Neural cell (in vitro differentiated cells): ENCODE measurements around the gene TRIM43. TPM values are rescaled to one million over a fixed set of nuclear protein-coding genes. Genes with fewer than 3 reads are reported as not detected.
"Not testable (repeated sequence)": the region's sequence is repeated elsewhere in the genome, so short reads cannot be mapped to it uniquely, and the experiment has no call there.

ENCODE experiments used
- H2AFZ ChIP-seq: fragments of 200-600, 300-800 bp; sonication (generic), shearing (Covaris generic); 2 replicates; pipeline ENCODE4 v1.6.0; 2014; ENCODE audit warnings: low read depth, mild to moderate bottlenecking, antibody characterized with exemption, low read length, moderate library complexity
- H3F3A ChIP-seq: fragments of 200-600 bp; shearing (Covaris generic); 2 replicates; pipeline ENCODE4 v1.6.1; 2016; ENCODE audit warnings: mild to moderate bottlenecking, moderate library complexity, mixed read lengths, antibody characterized with exemption, low read length; ENCODE audit not compliant: insufficient read depth, poor library complexity, severe bottlenecking
- H3K27ac ChIP-seq: fragments of 200-600, 300-800 bp; sonication (generic), shearing (Covaris generic); 2 replicates; pipeline ENCODE4 v1.5.1; 2014; ENCODE audit warnings: mild to moderate bottlenecking, low read length, moderate library complexity
- H3K27me3 ChIP-seq: fragments of 300-800, 200-600 bp; sonication (generic), shearing (Covaris generic); 2 replicates; pipeline ENCODE4 v1.6.0; 2014; ENCODE audit warnings: mild to moderate bottlenecking, low read depth, low read length, moderate library complexity; ENCODE audit not compliant: insufficient read depth
- H3K36me3 ChIP-seq: fragments of 300-800, 200-600 bp; sonication (generic), shearing (Covaris generic); 2 replicates; pipeline ENCODE4 v1.5.1; 2014; ENCODE audit warnings: mild to moderate bottlenecking, antibody characterized with exemption, low read length, moderate library complexity; ENCODE audit not compliant: insufficient read depth
- H3K4me2 ChIP-seq: fragments of 300-800, 200-600 bp; sonication (generic), shearing (Covaris generic); 2 replicates; pipeline ENCODE4 v1.6.0; 2014; ENCODE audit warnings: mild to moderate bottlenecking, low read length
- H3K4me3 ChIP-seq: fragments of 300-800, 200-600 bp; sonication (generic), shearing (Covaris generic); 2 replicates; pipeline ENCODE4 v1.5.1; 2014; ENCODE audit warnings: mild to moderate bottlenecking, low read length, moderate library complexity
- H3K79me2 ChIP-seq: fragments of 200-600 bp; shearing (Covaris generic); replicated peaks from 2 replicates; pipeline ENCODE4 v1.6.0; 2014; ENCODE audit warnings: mild to moderate bottlenecking, low read length, moderate library complexity; ENCODE audit not compliant: insufficient read depth
- H3K9ac ChIP-seq: fragments of 300-800, 200-600 bp; sonication (generic), shearing (Covaris generic); 2 replicates; pipeline ENCODE4 v1.6.1; 2016; ENCODE audit warnings: mild to moderate bottlenecking, low read length, mixed read lengths
- H3K9me2 ChIP-seq: fragments of 200-600 bp; shearing (Covaris generic); 2 replicates; pipeline ENCODE4 v1.6.1; 2016; ENCODE audit warnings: mild to moderate bottlenecking, low read length, mixed read lengths; ENCODE audit not compliant: insufficient read depth
- H3K9me3 ChIP-seq: fragments of 200-600, 300-800 bp; sonication (generic), shearing (Covaris generic); 2 replicates; pipeline ENCODE4 v1.6.1; 2016; ENCODE audit warnings: mild to moderate bottlenecking, mixed run types, low read length, moderate library complexity, mixed read lengths
- H4K20me1 ChIP-seq: fragments of 200-600 bp; shearing (Covaris generic); 2 replicates; pipeline ENCODE4 v1.6.1; 2016; ENCODE audit warnings: mild to moderate bottlenecking, mixed run types; ENCODE audit not compliant: insufficient read depth
- RAD21 ChIP-seq: fragments of 450-650 bp; conservative IDR thresholded peaks from 2 replicates; pipeline ENCODE4 v1.6.1; 2014; ENCODE audit warnings: antibody characterized with exemption, mild to moderate bottlenecking, moderate library complexity
- SMC3 ChIP-seq: fragments of 450-650 bp; conservative IDR thresholded peaks from 2 replicates; pipeline ENCODE4 v1.6.1; 2014; ENCODE audit warnings: antibody characterized with exemption, mild to moderate bottlenecking, moderate library complexity; ENCODE audit not compliant: poor library complexity
- TAF1 ChIP-seq: IDR thresholded peaks from 2 replicates; pipeline ENCODE4 v1.6.1; 2012; ENCODE audit warnings: low read depth
- polyA plus RNA-seq: library from polyadenylated mRNA; depleted of rRNA; stranded (reverse); fragments of >200 nt; gene quantifications from 2 replicates; pipeline ENCODE4 v1.2.3, GENCODE V29; 2014
- TF ChIP-seq, protein P1 (sequence below): IDR thresholded peaks from 2 replicates; pipeline ENCODE4 v1.6.1; 2012; ENCODE audit warnings: borderline replicate concordance
- TF ChIP-seq, protein P2 (sequence below): fragments of 450-650 bp; IDR thresholded peaks from 2 replicates; pipeline ENCODE4 v1.5.1; 2014; ENCODE audit warnings: antibody characterized with exemption, mild to moderate bottlenecking, moderate library complexity; ENCODE audit not compliant: poor library complexity, severe bottlenecking

Gene TRIM43
- polyA plus RNA-seq, 1 donor from 2014 or later = not detected

DNA sequence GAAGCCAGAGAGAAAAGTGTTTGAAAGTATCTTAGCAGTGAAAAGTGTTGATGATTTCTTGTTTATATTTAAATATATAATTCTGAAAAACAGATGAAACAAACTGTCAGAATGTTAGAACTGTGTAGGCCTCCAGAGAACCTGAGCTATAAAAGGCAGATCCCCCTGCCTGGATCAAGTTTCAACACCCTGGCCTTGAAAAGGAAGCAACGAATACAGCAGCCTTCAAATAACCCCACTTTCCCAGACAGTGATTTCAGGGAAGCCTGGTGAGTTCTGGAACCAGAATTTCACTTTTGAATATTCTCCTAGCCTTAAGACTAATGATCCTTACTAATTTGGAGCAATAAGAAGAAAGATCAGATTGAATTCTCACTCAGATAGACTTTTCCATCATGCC is 13.3 kb upstream of the TRIM43 start:
- TF ChIP-seq, protein P1, sequence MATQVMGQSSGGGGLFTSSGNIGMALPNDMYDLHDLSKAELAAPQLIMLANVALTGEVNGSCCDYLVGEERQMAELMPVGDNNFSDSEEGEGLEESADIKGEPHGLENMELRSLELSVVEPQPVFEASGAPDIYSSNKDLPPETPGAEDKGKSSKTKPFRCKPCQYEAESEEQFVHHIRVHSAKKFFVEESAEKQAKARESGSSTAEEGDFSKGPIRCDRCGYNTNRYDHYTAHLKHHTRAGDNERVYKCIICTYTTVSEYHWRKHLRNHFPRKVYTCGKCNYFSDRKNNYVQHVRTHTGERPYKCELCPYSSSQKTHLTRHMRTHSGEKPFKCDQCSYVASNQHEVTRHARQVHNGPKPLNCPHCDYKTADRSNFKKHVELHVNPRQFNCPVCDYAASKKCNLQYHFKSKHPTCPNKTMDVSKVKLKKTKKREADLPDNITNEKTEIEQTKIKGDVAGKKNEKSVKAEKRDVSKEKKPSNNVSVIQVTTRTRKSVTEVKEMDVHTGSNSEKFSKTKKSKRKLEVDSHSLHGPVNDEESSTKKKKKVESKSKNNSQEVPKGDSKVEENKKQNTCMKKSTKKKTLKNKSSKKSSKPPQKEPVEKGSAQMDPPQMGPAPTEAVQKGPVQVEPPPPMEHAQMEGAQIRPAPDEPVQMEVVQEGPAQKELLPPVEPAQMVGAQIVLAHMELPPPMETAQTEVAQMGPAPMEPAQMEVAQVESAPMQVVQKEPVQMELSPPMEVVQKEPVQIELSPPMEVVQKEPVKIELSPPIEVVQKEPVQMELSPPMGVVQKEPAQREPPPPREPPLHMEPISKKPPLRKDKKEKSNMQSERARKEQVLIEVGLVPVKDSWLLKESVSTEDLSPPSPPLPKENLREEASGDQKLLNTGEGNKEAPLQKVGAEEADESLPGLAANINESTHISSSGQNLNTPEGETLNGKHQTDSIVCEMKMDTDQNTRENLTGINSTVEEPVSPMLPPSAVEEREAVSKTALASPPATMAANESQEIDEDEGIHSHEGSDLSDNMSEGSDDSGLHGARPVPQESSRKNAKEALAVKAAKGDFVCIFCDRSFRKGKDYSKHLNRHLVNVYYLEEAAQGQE = no peak
- no peak for TF ChIP-seq RAD21
- TF ChIP-seq TAF1 = no peak
- no peak for TF ChIP-seq SMC3
- TF ChIP-seq, protein P2, sequence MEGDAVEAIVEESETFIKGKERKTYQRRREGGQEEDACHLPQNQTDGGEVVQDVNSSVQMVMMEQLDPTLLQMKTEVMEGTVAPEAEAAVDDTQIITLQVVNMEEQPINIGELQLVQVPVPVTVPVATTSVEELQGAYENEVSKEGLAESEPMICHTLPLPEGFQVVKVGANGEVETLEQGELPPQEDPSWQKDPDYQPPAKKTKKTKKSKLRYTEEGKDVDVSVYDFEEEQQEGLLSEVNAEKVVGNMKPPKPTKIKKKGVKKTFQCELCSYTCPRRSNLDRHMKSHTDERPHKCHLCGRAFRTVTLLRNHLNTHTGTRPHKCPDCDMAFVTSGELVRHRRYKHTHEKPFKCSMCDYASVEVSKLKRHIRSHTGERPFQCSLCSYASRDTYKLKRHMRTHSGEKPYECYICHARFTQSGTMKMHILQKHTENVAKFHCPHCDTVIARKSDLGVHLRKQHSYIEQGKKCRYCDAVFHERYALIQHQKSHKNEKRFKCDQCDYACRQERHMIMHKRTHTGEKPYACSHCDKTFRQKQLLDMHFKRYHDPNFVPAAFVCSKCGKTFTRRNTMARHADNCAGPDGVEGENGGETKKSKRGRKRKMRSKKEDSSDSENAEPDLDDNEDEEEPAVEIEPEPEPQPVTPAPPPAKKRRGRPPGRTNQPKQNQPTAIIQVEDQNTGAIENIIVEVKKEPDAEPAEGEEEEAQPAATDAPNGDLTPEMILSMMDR = no peak

DNA sequence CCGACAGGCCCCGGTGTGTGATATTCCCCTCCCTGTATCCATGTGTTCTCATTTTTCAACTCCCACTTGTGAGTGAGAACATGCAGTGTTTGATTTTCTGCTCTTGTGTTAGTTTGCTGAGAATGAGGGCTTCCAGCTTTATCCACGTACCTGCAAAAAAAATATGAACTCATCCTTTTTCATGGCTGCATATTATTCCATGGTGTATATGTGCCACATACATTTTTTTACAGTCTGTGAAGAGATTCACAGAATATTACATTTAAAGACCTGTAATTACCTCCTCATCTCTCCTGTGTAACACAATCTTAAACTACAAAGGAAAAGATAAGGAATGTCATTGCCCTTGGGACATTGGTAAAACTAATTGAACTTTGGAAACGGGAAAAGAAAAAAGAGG is 8.3 kb upstream of the TRIM43 start:
- H3F3A ChIP-seq, H3K27ac ChIP-seq, H3K27me3 ChIP-seq, H3K9me2 ChIP-seq, H4K20me1 ChIP-seq, H3K9ac ChIP-seq, H3K9me3 ChIP-seq, H3K36me3 ChIP-seq, H3K4me2 ChIP-seq, H2AFZ ChIP-seq, H3K4me3 ChIP-seq, H3K79me2 ChIP-seq: not testable (repeated sequence)

More for the DNA sequence above, 13.3 kb upstream of the TRIM43 start:
- no peaks in the 10 kb centered on the region for H3K9me3 ChIP-seq
- no peaks in the 10 kb centered on the region for H3K36me3 ChIP-seq
- H2AFZ ChIP-seq = no peak overlapping the region
- no peaks in the 10 kb centered on the region for H3F3A ChIP-seq
- H4K20me1 ChIP-seq = no peaks in the 10 kb centered on the region
- no peak overlapping the region for H3K9ac ChIP-seq
- no peak overlapping the region for H3K27ac ChIP-seq
- no peak overlapping the region for H3K4me3 ChIP-seq
- no peak overlapping the region for H3K4me2 ChIP-seq
- H3K27me3 ChIP-seq = no peaks in the 10 kb centered on the region
- no peaks in the 10 kb centered on the region for H3K9me2 ChIP-seq
- H3K79me2 ChIP-seq = no peaks in the 10 kb centered on the region

DNA sequence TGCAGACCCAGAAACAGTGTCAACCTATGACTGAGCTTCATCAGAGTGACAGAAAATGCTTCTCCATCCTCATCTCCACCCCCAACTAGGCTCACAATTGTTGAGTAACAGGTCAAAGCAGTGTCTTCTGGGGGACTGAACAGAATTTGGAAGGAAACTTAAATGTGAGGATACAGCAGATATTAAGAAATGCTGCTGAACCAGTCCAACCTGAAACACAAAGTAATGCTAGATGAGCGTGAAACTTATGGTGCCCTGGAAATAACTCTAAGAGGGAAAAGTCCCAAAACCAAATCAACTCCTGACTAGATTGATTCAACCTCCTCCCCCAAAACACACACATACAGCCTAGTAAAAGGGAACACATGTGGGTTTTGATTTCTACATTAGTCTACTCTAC is 7.5 kb upstream of the TRIM43 start:
- H3K9me2 ChIP-seq, H3K9me3 ChIP-seq, H3F3A ChIP-seq, H3K9ac ChIP-seq, H2AFZ ChIP-seq, H4K20me1 ChIP-seq, H3K79me2 ChIP-seq, H3K4me3 ChIP-seq, H3K4me2 ChIP-seq, H3K27me3 ChIP-seq, H3K36me3 ChIP-seq, H3K27ac ChIP-seq: not testable (repeated sequence)

DNA sequence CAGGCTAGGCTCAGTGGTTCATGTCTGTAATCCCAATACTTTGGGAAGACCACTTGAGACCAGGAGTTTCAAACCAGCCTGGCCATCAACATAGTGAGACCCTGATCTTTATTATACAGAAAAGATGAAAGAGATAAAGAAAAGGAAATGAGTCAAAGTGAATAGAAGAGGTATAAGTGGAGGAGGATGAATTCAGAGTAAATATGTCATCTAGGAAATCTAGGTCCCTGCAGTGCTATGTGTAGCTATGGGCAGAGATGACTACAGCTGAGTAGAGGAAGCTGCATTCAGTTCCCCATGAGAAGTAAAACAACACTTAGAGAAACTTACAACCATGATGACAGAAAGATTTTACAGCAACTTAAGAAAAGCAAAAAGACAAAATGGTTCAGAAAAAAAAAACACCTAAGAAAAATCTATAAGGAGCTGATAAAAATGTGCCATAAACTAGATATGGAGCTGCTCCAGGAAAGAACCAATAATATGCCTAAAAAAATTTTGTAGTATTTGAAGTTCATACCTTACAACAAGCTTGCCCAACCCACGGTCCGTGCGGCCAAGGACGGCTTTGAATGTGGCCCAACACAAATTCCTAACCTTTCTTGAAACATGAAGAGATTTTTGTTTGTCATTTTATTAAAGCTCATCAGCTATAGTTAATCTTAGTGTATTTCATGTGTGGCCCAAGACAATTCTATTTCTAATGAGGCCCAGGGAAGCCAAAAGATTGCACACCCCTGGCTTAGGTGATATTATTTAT is 1.8 kb upstream of the TRIM43 start:
- not testable (repeated sequence) for H2AFZ ChIP-seq, H3K4me3 ChIP-seq, H3K4me2 ChIP-seq, H4K20me1 ChIP-seq, H3K79me2 ChIP-seq, H3K27me3 ChIP-seq, H3K9me3 ChIP-seq, H3K9ac ChIP-seq, H3K9me2 ChIP-seq, H3F3A ChIP-seq, H3K36me3 ChIP-seq, H3K27ac ChIP-seq

DNA sequence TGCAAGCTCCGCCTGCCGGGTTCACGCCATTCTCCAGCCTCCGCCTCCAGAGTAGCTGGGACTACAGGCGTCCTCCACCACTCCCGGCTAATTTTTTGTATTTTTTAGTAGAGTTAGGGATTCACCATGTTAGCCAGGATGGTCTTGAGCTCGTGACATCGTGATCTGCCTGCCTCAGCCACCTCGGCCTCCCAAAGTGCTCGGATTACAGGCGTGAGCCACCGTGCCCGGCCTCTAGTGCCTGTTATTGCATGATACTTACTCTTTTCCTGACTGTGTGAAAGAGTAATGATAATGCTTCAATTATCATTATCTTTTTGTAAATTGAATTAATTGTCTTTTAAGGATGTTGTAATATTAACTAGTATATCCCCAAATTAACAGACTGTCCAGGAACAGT is 1.2 kb downstream of the TRIM43 start:
- not testable (repeated sequence) for H3K4me3 ChIP-seq, H4K20me1 ChIP-seq, H3K79me2 ChIP-seq, H3K27ac ChIP-seq, H2AFZ ChIP-seq, H3K9ac ChIP-seq, H3K9me2 ChIP-seq, H3K9me3 ChIP-seq, H3K27me3 ChIP-seq, H3F3A ChIP-seq, H3K4me2 ChIP-seq, H3K36me3 ChIP-seq

DNA sequence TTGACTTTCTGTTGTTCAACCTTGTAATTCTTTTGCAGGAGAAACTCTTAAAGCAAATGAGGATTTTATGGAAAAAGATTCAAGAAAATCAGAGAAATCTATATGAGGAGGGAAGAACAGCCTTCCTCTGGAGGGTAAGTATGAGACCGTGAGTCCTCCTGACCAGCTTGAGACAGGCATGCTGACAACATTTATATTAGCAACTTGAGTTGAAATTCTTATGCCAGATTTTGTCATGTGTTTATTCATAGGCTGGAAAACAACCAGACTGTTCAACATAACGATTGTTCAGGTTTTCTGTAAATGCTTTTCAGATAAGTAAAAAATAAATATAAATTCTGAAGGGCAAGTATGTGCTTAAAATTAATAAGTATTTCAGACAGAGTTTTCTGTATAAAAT is 3.2 kb downstream of the TRIM43 start:
- not testable (repeated sequence) for H3K27me3 ChIP-seq, H3F3A ChIP-seq, H3K9me2 ChIP-seq, H3K27ac ChIP-seq, H3K9ac ChIP-seq, H2AFZ ChIP-seq, H3K4me3 ChIP-seq, H3K9me3 ChIP-seq, H3K79me2 ChIP-seq, H3K4me2 ChIP-seq, H3K36me3 ChIP-seq, H4K20me1 ChIP-seq
